BE2C (cell line): ENCODE results near the gene SGPP1.

Experiments used
- DNase-seq: peaks from one replicate; pipeline ENCODE4 v3.0.0-alpha.2; 2020
- H3K27me3 ChIP-seq: fragments of 250-450 bp; sonication (Bioruptor Pico); 2 replicates; pipeline ENCODE4 v1.5.1; 2020; ENCODE audit warnings: mild to moderate bottlenecking
- H3K36me3 ChIP-seq: fragments of 250-450 bp; sonication (Bioruptor Pico); 2 replicates; pipeline ENCODE4 v1.5.1; 2020; ENCODE audit warnings: mild to moderate bottlenecking
- H3K4me1 ChIP-seq: fragments of 250-450 bp; sonication (Bioruptor Pico); 2 replicates; pipeline ENCODE4 v1.5.1; 2020
- H3K4me3 ChIP-seq: 2 replicates; pipeline ENCODE4 v1.5.1; 2011; ENCODE audit warnings: low read depth, low read length
- H3K9me3 ChIP-seq: fragments of 250-450 bp; sonication (Bioruptor Pico); 2 replicates; pipeline ENCODE4 v1.5.1; 2020
- CTCF ChIP-seq: IDR thresholded peaks from 2 replicates; pipeline ENCODE4 v1.5.1; 2012; ENCODE audit warnings: mild to moderate bottlenecking, low read depth, low read length

The SGPP1 gene

GRCh38 chr14:63673886-63674497 is 53.9 kb downstream of the SGPP1 start:
- H3K36me3 ChIP-seq: no peaks in the 10 kb centered on the region
- TF ChIP-seq CTCF: no peak
- H3K9me3 ChIP-seq: no peaks in the 10 kb centered on the region
- no peak overlapping the region for H3K4me3 ChIP-seq
- no peak for DNase-seq
- no peaks in the 10 kb centered on the region for H3K27me3 ChIP-seq
- H3K4me1 ChIP-seq: no peaks in the 10 kb centered on the region

GRCh38 chr14:63673255-63673654 is 54.6 kb downstream of the SGPP1 start:
- Histone ChIP-seq H3K27me3 (no peaks in the 10 kb centered on the region), H3K4me3 (no peak overlapping the region)
- TF ChIP-seq CTCF: no peak

GRCh38 chr14:63672417-63673180 is 55.3 kb downstream of the SGPP1 start:
- Histone ChIP-seq H3K27me3 (no peaks in the 10 kb centered on the region), H3K36me3 (no peaks in the 10 kb centered on the region), H3K9me3 (no peaks in the 10 kb centered on the region), H3K4me3 (no peak overlapping the region), H3K4me1 (no peaks in the 10 kb centered on the region)
- TF ChIP-seq CTCF: no peak
- DNase-seq: no peak

More at GRCh38 chr14:63673255-63673654, 54.6 kb downstream of the SGPP1 start:
- DNase-seq: no peak
- Histone ChIP-seq H3K36me3 (no peaks in the 10 kb centered on the region), H3K4me1 (no peaks in the 10 kb centered on the region), H3K9me3 (no peaks in the 10 kb centered on the region)

GRCh38 chr14:63671987-63672386 is 55.9 kb downstream of the SGPP1 start:
- no peak overlapping the region for H3K4me3 ChIP-seq
- no peak for DNase-seq
- no peaks in the 10 kb centered on the region for H3K9me3 ChIP-seq
- no peaks in the 10 kb centered on the region for H3K36me3 ChIP-seq
- H3K27me3 ChIP-seq: no peaks in the 10 kb centered on the region
- H3K4me1 ChIP-seq: no peaks in the 10 kb centered on the region
- no peak for TF ChIP-seq CTCF

- no peaks in the 10 kb centered on the region for H3K9me3 ChIP-seq
- H3K27me3 ChIP-seq: no peaks in the 10 kb centered on the region
- no peaks in the 10 kb centered on the region for H3K4me1 ChIP-seq
- H3K4me3 ChIP-seq: no peak overlapping the region
- H3K36me3 ChIP-seq: no peaks in the 10 kb centered on the region
- DNase-seq: no peak
- TF ChIP-seq CTCF: no peak
Measured at GRCh38 chr14:63670692-63671091, 57.2 kb downstream of the SGPP1 start.

- H3K9me3 ChIP-seq: no peaks in the 10 kb centered on the region
- H3K36me3 ChIP-seq: no peaks in the 10 kb centered on the region
- H3K4me1 ChIP-seq: no peaks in the 10 kb centered on the region
- no peak for TF ChIP-seq CTCF
- H3K27me3 ChIP-seq: no peaks in the 10 kb centered on the region
- no peak for DNase-seq
- no peak overlapping the region for H3K4me3 ChIP-seq
Measured at GRCh38 chr14:63666335-63666734, 61.5 kb downstream of the SGPP1 start.
